ENCODE data around the gene ANKRD18B.

DNA sequence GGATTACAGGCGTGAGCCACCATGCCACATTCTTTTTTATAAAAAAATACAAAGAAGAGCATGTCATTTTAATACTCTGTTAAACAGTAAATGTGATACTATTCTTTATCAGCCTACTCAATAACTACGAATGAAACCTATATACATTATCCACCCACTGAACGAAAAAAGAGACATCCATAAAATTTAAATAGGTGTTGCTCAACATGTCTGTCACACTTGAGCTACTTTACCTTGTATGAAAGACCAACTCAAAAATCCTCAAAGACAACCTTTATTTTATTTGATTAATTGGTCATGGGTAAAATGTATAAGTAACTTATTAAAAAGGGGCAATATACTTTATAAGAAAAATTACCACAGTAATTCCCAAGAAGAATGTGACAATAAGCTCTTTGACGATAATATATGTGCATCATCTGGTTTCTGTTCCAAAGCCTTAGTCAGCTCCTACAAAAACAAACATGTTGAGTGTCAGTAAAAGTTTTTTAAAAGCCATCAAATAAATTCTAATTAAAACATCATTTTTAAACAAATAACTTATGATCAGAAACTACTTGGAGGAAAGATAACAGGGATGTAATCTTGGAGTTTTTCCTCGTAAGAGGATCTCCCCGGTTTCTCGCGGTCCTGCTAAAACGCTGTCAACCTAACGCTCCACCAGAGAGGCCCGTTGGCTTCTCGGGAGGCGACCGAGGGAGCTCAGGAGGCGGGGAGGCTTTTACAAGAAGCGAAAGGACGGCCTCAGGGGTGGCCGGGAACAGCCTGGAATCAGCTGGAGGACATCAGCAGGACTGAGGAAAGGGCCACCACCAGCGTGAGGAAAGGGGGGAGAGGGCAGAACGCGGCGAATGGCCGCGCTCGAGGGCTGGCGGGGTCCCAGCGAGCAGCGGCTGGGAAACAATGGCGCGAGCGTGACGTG lies 13.5 kb upstream of the ANKRD18B start:
- TF ChIP-seq SNAI2 (CRISPR knock-in tag; IDR thresholded peaks at IDR 0.05) (no peak), ZNF70 (CRISPR knock-in tag; IDR thresholded peaks at IDR 0.05) (no peak), ESRRG (CRISPR knock-in tag; IDR thresholded peaks at IDR 0.05) (no peak), ZFP3 (CRISPR knock-in tag; IDR thresholded peaks at IDR 0.05) (peak; percentile 72; the same call in 1 of the 2 replicates), OSR1 (CRISPR knock-in tag; IDR thresholded peaks at IDR 0.05) (no peak), RARB (CRISPR knock-in tag; IDR thresholded peaks at IDR 0.05) (no peak)
- TF ChIP-seq, protein P1, sequence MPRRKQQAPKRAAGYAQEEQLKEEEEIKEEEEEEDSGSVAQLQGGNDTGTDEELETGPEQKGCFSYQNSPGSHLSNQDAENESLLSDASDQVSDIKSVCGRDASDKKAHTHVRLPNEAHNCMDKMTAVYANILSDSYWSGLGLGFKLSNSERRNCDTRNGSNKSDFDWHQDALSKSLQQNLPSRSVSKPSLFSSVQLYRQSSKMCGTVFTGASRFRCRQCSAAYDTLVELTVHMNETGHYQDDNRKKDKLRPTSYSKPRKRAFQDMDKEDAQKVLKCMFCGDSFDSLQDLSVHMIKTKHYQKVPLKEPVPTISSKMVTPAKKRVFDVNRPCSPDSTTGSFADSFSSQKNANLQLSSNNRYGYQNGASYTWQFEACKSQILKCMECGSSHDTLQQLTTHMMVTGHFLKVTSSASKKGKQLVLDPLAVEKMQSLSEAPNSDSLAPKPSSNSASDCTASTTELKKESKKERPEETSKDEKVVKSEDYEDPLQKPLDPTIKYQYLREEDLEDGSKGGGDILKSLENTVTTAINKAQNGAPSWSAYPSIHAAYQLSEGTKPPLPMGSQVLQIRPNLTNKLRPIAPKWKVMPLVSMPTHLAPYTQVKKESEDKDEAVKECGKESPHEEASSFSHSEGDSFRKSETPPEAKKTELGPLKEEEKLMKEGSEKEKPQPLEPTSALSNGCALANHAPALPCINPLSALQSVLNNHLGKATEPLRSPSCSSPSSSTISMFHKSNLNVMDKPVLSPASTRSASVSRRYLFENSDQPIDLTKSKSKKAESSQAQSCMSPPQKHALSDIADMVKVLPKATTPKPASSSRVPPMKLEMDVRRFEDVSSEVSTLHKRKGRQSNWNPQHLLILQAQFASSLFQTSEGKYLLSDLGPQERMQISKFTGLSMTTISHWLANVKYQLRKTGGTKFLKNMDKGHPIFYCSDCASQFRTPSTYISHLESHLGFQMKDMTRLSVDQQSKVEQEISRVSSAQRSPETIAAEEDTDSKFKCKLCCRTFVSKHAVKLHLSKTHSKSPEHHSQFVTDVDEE (CRISPR knock-in tag; IDR thresholded peaks at IDR 0.05) = 0 out of 2 replicates have a peak, but pooled peaks have one; percentile 59
- TF ChIP-seq, protein P2, sequence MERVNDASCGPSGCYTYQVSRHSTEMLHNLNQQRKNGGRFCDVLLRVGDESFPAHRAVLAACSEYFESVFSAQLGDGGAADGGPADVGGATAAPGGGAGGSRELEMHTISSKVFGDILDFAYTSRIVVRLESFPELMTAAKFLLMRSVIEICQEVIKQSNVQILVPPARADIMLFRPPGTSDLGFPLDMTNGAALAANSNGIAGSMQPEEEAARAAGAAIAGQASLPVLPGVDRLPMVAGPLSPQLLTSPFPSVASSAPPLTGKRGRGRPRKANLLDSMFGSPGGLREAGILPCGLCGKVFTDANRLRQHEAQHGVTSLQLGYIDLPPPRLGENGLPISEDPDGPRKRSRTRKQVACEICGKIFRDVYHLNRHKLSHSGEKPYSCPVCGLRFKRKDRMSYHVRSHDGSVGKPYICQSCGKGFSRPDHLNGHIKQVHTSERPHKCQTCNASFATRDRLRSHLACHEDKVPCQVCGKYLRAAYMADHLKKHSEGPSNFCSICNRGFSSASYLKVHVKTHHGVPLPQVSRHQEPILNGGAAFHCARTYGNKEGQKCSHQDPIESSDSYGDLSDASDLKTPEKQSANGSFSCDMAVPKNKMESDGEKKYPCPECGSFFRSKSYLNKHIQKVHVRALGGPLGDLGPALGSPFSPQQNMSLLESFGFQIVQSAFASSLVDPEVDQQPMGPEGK (CRISPR knock-in tag; IDR thresholded peaks at IDR 0.05; ENCODE audit: borderline replicate concordance) = no peak
- TF ChIP-seq, protein P3, sequence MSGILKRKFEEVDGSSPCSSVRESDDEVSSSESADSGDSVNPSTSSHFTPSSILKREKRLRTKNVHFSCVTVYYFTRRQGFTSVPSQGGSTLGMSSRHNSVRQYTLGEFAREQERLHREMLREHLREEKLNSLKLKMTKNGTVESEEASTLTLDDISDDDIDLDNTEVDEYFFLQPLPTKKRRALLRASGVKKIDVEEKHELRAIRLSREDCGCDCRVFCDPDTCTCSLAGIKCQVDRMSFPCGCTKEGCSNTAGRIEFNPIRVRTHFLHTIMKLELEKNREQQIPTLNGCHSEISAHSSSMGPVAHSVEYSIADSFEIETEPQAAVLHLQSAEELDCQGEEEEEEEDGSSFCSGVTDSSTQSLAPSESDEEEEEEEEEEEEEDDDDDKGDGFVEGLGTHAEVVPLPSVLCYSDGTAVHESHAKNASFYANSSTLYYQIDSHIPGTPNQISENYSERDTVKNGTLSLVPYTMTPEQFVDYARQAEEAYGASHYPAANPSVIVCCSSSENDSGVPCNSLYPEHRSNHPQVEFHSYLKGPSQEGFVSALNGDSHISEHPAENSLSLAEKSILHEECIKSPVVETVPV (CRISPR knock-in tag; IDR thresholded peaks at IDR 0.05) = no peak

Measured in SK-N-SH treated with all-trans-retinoic acid at 6 μM for 48 hours (cell line).